Tibial artery (tissue), 4 donors: ENCODE results near the gene TUBA8.
"Not testable (repeated sequence)": the region's sequence is repeated elsewhere in the genome, so short reads cannot be mapped to it uniquely, and the experiment has no call there.

Experiments used
- DNase-seq, 2 donors: peaks; one replicate each; pipeline ENCODE4 v3.0.0-alpha.2; 2019
- H3K27ac ChIP-seq, 2 donors: fragments of 200-600 bp; sonication (generic) in 1 of 2; 1 replicate in 1 of 2; 2 replicates in 1 of 2; pipeline ENCODE4 v1.5.1; 2018 to 2019; ENCODE audit warnings: mild to moderate bottlenecking in 1 of 2
- H3K27me3 ChIP-seq, 2 donors: fragments of 200-600 bp; sonication (generic) in 1 of 2; one replicate each; pipeline versions ENCODE4 v1.5.1 to v1.6.0; 2016 to 2019
- H3K36me3 ChIP-seq, 3 donors: fragments of 200-600 bp; sonication (generic) in 2 of 3; one replicate each; pipeline ENCODE4 v1.5.1; 2016 to 2019; ENCODE audit warnings: mild to moderate bottlenecking in 2 of 3
- H3K4me1 ChIP-seq, 4 donors: fragments of 200-600 bp; sonication (generic) in 2 of 4; 1 replicate in 3 of 4; 2 replicates in 1 of 4; pipeline ENCODE4 v1.5.1; 2016 to 2019
- H3K4me3 ChIP-seq, 2 donors: fragments of 200-600 bp; sonication (generic) in 1 of 2; 1 replicate in 1 of 2; 2 replicates in 1 of 2; pipeline ENCODE4 v1.5.1; 2018 to 2019; ENCODE audit warnings: mild to moderate bottlenecking in 2 of 2
- H3K9me3 ChIP-seq, 3 donors: fragments of 200-600 bp; sonication (generic) in 1 of 3; one replicate each; pipeline ENCODE4 v1.5.1; 2016 to 2019
- intact Hi-C: fragments of 100-400 bp; cut with DNase I; formaldehyde crosslinking; loops from one replicate; pipeline ENCODE4 v1.15.0; 2023; ENCODE audit warnings: low total_unique reads
- TF ChIP-seq, protein P1 (sequence below), 2 experiments: fragments of 200-600 bp in 1 of 2; fragments of 450-650 bp in 1 of 2; IDR thresholded peaks; one replicate each; pipeline ENCODE4 v1.5.1; 2017 to 2019; ENCODE audit warnings: antibody characterized with exemption in 2 of 2, mild to moderate bottlenecking in 1 of 2, moderate library complexity in 1 of 2

TUBA8 gene

DNA sequence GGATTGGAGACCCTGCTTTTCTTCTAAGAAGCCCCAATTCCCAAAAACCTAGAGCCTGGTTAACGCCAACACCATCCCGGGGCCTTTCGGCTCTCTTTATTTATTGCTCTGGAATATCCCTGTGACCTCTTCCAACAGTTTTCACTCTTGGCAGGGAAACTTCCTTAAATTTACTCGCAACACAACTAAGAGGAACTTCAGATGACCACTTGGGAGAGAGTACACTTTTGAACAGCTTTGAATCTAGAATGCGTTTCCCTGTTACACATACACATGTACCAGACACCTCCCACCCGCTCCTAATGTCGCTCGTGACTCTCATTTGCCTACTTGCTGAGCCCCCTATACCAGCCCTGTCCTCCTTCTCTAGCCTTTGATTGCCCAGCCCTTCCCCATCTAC is 19.4 kb downstream of the TUBA8 start:
- Histone ChIP-seq H3K36me3 (peaks cover 0 to 10% (median 8%) of the 10 kb centered on the region in 3 donors), H3K4me1 (no peaks in the 10 kb centered on the region), H3K9me3 (no peaks in the 10 kb centered on the region), H3K27ac (no peak overlapping the region), H3K4me3 (no peak overlapping the region), H3K27me3 (no peaks in the 10 kb centered on the region)
- DNase-seq: no peak
- intact Hi-C loops: no loop called here
- TF ChIP-seq, protein P1, sequence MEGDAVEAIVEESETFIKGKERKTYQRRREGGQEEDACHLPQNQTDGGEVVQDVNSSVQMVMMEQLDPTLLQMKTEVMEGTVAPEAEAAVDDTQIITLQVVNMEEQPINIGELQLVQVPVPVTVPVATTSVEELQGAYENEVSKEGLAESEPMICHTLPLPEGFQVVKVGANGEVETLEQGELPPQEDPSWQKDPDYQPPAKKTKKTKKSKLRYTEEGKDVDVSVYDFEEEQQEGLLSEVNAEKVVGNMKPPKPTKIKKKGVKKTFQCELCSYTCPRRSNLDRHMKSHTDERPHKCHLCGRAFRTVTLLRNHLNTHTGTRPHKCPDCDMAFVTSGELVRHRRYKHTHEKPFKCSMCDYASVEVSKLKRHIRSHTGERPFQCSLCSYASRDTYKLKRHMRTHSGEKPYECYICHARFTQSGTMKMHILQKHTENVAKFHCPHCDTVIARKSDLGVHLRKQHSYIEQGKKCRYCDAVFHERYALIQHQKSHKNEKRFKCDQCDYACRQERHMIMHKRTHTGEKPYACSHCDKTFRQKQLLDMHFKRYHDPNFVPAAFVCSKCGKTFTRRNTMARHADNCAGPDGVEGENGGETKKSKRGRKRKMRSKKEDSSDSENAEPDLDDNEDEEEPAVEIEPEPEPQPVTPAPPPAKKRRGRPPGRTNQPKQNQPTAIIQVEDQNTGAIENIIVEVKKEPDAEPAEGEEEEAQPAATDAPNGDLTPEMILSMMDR (IDR thresholded peaks at IDR 0.05): no peak

DNA sequence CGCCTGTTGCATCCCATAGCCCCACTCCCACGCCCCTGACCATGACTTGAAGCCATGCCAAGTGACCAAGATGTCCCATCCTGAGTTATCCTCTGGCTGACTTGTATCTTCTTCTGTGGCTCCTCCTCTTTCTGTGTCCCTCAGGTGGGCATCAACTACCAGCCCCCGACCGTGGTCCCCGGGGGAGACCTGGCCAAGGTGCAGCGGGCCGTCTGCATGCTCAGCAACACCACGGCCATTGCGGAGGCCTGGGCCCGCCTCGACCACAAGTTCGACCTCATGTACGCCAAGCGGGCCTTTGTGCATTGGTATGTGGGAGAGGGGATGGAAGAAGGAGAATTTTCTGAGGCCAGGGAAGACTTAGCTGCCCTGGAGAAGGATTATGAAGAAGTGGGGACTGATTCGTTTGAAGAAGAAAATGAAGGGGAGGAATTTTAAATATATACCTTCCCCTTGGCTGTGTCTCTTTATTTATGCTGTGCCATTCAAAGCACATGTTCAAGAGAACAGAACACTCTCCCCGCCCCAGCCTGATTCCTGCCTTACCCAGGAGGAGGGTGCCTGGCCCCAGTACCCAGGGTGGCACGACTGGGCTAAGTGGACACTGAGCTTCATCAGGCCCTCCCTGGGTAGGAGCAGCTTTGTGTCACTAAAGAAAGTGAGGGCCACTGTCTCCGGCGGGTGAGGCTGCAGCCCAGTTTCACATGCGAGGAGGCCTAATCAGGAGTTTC is 20.3 kb downstream of the TUBA8 start:
- TF ChIP-seq, protein P1 (IDR thresholded peaks at IDR 0.05): no peak
- Histone ChIP-seq H3K4me3 (no peak overlapping the region), H3K36me3 (peaks cover 0 to 10% (median 8%) of the 10 kb centered on the region in 3 donors), H3K27me3 (no peaks in the 10 kb centered on the region), H3K27ac (no peak overlapping the region), H3K4me1 (no peaks in the 10 kb centered on the region), H3K9me3 (no peaks in the 10 kb centered on the region)
- intact Hi-C loops: no loop called here
- DNase-seq: no peak

DNA sequence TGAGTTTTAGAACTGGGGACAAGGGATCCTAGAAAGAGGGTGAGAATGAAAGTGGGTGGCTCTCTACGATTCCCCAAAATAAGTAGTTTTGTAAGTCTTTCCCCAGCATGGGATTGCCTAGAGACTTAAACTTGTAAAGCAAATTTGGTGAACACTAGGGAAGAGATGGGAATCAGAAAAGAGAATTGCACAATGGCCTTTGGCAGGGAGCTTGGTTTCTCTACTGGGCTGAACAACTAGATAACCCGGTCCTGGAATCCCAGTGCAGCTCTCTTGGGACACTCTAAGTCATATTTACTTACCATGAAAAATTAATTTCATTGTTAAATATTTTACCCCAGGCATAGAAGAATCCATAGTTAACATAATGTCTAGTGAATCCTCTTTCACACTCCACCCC is 22.8 kb downstream of the TUBA8 start:
- Histone ChIP-seq H3K27ac (peak overlapping the region in 1 of 2 donors; percentile 40), H3K9me3 (no peaks in the 10 kb centered on the region), H3K4me1 (no peaks in the 10 kb centered on the region), H3K4me3 (no peak overlapping the region), H3K36me3 (no peaks in the 10 kb centered on the region), H3K27me3 (no peaks in the 10 kb centered on the region)
- intact Hi-C loops: no loop called here
- TF ChIP-seq, protein P1 (IDR thresholded peaks at IDR 0.05): no peak
- DNase-seq: peak in 1 of 2 donors; percentile 79

DNA sequence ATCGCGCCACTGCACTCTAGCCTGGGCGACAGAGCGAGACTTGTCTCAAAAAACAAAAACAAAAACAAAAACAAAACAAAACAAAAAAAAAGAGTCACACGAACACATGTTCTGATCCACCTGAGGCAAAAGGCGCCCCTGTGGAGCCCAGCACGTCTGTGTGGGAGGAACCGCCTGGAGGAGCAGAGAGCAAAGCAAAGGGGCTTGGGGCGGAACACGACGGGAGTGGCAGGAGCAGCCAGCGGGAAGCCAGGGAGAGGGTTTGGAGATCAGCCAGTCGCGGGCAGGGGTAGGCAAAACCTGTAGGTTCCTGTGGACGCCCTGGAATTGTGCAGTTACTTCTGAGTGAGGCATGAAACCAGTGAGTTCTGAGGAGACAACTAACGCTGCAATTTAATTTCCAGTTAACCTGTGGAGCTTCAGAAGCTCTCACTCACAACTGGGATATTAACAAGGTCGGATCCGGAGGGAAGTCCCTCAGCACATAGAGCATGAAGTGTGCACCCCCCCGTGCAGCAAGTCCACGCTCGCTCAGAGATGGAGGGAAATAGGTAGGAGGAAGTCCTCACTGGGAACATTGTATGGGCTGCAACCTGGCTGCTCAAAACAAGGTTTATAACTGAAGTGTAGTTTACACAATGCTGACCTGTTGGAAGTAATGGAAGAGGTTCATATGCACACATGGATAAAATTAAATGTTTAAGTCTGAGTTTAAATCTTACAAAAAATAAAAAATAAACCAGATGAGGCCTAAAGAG is 26.1 kb downstream of the TUBA8 start:
- Histone ChIP-seq H3K4me1 (no peaks in the 10 kb centered on the region), H3K36me3 (no peaks in the 10 kb centered on the region), H3K27me3 (no peaks in the 10 kb centered on the region), H3K4me3 (no peak overlapping the region), H3K9me3 (no peaks in the 10 kb centered on the region), H3K27ac (no peak overlapping the region)
- DNase-seq: no peak
- intact Hi-C loops: no loop called here
- TF ChIP-seq, protein P1 (IDR thresholded peaks at IDR 0.05): no peak

DNA sequence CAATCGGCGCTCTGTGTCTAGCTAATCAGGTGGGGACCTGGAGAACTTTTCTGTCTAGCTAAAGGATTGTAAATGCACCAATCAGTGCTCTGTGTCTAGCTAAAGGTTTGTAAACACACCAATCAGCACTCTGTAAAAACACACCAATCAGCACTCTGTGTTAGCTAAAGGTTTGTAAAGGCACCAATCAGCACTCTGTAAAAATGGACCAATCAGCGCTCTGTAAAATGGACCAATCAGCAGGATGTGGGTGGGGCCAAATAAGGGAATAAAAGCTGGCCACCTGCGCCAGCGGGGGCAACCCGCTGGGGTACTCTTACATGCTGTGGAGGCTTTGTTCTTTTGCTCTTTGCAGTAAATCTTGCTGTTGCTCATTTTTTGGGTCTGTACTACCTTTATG is 30.4 kb downstream of the TUBA8 start:
- H3K4me3 ChIP-seq, H3K4me1 ChIP-seq, H3K36me3 ChIP-seq, H3K27me3 ChIP-seq, H3K27ac ChIP-seq, DNase-seq, intact Hi-C loops, H3K9me3 ChIP-seq: not testable (repeated sequence)

DNA sequence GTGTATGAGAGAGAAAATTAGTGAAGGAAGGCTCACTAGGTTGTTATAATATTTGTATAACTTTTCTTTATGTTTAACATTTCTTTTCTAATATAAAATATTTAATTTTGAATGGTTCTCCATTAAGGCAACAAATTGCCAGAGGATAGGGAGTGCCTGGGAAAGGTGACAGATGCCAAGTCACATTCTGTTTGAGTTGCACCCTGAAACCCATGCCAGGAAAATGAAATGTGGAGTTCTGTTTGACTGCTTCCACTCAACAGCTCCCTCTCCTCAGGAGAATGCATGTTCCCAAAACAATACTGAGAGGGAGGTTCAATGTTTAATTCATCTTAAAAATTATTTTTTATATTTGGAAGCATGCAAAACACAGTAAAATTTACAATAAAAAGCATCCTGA is 33.5 kb downstream of the TUBA8 start:
- no peaks in the 10 kb centered on the region for H3K27me3 ChIP-seq
- H3K36me3 ChIP-seq: no peaks in the 10 kb centered on the region
- TF ChIP-seq, protein P1 (IDR thresholded peaks at IDR 0.05): no peak
- H3K4me1 ChIP-seq: peaks cover 0 to 1% (median under 1%) of the 10 kb centered on the region in 4 donors
- DNase-seq: peak in 1 of 2 donors; percentile 6
- intact Hi-C loops: no loop called here
- no peak overlapping the region for H3K4me3 ChIP-seq
- H3K27ac ChIP-seq: no peak overlapping the region
- H3K9me3 ChIP-seq: no peaks in the 10 kb centered on the region
